Measurements from ENCODE around the gene CPN2.
A peak's percentile ranks its signal among the peaks of the same experiment; 100 is the strongest.

CPN2 gene

GRCh38 chr3:194351952-194352536 is 916 bp upstream of the CPN2 start:
- DNase-seq = no peak

- DNase-seq = no peak
Observed at GRCh38 chr3:194350726-194351071, 429 bp downstream of the CPN2 start.

GRCh38 chr3:194348354-194348753 is 2.8 kb downstream of the CPN2 start:
- DNase-seq = no peak

GRCh38 chr3:194346621-194347020 is 4.5 kb downstream of the CPN2 start:
- no peak for DNase-seq

GRCh38 chr3:194346035-194346434 is 5.1 kb downstream of the CPN2 start:
- no peak for DNase-seq

- peak; percentile 83 for DNase-seq
Observed at GRCh38 chr3:194344012-194344411, 7.1 kb downstream of the CPN2 start.

- no peak for DNase-seq
Observed at GRCh38 chr3:194343561-194343893, 7.6 kb downstream of the CPN2 start.

- DNase-seq = no peak
Observed at GRCh38 chr3:194342861-194343560, 8.1 kb downstream of the CPN2 start.

- no peak for DNase-seq
Observed at GRCh38 chr3:194340757-194341400, 10.2 kb downstream of the CPN2 start.

- DNase-seq = no peak
Observed at GRCh38 chr3:194339840-194340239, 11.3 kb downstream of the CPN2 start.

- no peak for DNase-seq
Observed at GRCh38 chr3:194339356-194339755, 11.8 kb downstream of the CPN2 start.

GRCh38 chr3:194337965-194338753 is 13.0 kb downstream of the CPN2 start:
- DNase-seq = no peak

- DNase-seq = no peak
Observed at GRCh38 chr3:194336601-194337355, 14.3 kb downstream of the CPN2 start.

- DNase-seq = no peak
Observed at GRCh38 chr3:194333981-194334320, 17.2 kb downstream of the CPN2 start.

- DNase-seq = peak; percentile 92
Observed at GRCh38 chr3:194333212-194333980, 17.7 kb downstream of the CPN2 start.

GRCh38 chr3:194332858-194333211 is 18.3 kb downstream of the CPN2 start:
- DNase-seq = no peak

GRCh38 chr3:194330579-194330978 is 20.5 kb downstream of the CPN2 start:
- DNase-seq = no peak

- DNase-seq = no peak
Observed at GRCh38 chr3:194330160-194330559, 21.0 kb downstream of the CPN2 start.

- no peak for DNase-seq
Observed at GRCh38 chr3:194329583-194329965, 21.6 kb downstream of the CPN2 start.

- DNase-seq = no peak
Observed at GRCh38 chr3:194328942-194329582, 22.1 kb downstream of the CPN2 start.

- DNase-seq = no peak
Observed at GRCh38 chr3:194328053-194328657, 23.0 kb downstream of the CPN2 start.

Measured in stimulated activated CD4-positive, alpha-beta T cell treated with anti-CD3 and anti-CD28 coated beads, Interleukin-15, amount 100 ng/mL, for 24 hours (primary cell).